ENCODE data around the gene CD2.

CD2 gene

DNA sequence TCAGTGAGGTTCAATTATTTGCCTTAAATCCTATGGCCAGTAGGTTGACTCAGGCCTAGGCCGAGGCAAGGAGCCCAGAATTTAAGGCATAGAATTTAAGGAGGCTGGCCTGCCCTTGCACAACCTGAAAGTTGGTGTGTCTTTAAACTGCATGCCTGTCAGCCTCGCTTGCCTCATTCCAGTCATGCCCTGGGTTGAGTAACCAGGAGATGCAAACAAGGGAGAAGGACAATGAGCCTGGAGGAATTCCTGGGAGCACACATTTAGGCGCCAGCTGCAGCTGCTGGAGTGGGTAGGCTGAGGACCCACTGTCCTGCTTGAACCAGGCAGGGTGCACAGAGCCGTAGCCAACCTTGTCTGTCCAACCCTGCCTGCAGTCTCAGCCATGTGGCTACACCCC is 11.7 kb downstream of the CD2 start:
- WGBS, 2 experiments, result 92% methylated on average over 4 of the region's 4 CpGs
- no peaks in the 10 kb centered on the region for H3K9me3 ChIP-seq (ENCODE audit: control insufficient read depth, low read length)
- no peak overlapping the region for H3K27ac ChIP-seq (ENCODE audit: insufficient read depth, low read depth, low read length, poor library complexity, severe bottlenecking)
- H3K36me3 ChIP-seq (ENCODE audit: control insufficient read depth, insufficient read depth, low read length), result no peaks in the 10 kb centered on the region
- no peaks in the 10 kb centered on the region for H3K27me3 ChIP-seq (ENCODE audit: control insufficient read depth, insufficient read depth, low read length, poor library complexity, severe bottlenecking)
- H3K4me1 ChIP-seq (ENCODE audit: control insufficient read depth, insufficient read depth, low read length), result peaks cover 5% of the 10 kb centered on the region
- H3K4me3 ChIP-seq (ENCODE audit: insufficient read depth, low read depth, low read length), result no peak overlapping the region

DNA sequence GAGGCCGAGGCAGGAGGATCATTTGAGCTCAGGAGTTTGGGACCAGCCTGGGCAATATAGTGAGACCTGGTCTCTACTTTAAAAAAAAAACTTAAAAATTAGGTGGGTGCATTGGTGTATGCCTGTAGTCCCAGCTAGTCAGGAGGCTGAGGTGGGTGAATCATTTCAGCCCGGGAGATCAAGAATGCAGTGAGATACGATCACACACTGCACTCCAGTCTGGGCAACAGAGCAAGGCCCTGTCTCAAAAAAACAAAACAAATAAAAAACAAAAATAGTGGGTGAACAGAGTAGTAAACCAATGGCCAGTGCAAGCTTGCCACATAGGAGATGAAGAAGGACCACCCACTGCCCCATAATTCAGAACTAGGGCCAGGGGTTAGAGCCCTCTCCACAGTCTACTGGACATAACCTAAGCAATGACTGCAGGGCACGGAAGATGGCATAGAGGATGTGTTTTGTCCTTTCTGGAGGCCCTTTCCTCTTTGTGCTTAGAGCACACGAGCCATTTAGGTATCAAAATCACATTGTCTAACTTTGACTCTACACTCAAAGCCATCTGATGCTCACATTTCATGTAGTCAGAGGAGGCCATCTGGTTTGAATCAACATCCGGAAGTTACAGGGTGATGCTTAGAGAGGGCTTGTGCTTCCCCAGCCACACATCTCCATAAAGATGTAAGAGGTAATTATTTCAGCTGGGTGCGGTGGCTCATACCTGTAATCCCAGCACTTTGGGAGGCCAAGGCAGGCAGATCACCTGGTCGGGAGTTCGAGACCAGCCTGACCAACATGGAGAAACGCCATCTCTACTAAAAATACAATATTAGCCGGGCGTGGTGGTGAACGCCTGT is 12.6 kb downstream of the CD2 start:
- no peaks in the 10 kb centered on the region for H3K36me3 ChIP-seq (ENCODE audit: control insufficient read depth, insufficient read depth, low read length)
- WGBS, 2 experiments, result 90 to 91% methylated on average over 13 of the region's 13 CpGs
- no peak overlapping the region for H3K4me3 ChIP-seq (ENCODE audit: insufficient read depth, low read depth, low read length)
- H3K27ac ChIP-seq (ENCODE audit: insufficient read depth, low read depth, low read length, poor library complexity, severe bottlenecking), result no peak overlapping the region
- H3K27me3 ChIP-seq (ENCODE audit: control insufficient read depth, insufficient read depth, low read length, poor library complexity, severe bottlenecking), result no peaks in the 10 kb centered on the region
- no peaks in the 10 kb centered on the region for H3K9me3 ChIP-seq (ENCODE audit: control insufficient read depth, low read length)
- peaks cover 5% of the 10 kb centered on the region for H3K4me1 ChIP-seq (ENCODE audit: control insufficient read depth, insufficient read depth, low read length)

DNA sequence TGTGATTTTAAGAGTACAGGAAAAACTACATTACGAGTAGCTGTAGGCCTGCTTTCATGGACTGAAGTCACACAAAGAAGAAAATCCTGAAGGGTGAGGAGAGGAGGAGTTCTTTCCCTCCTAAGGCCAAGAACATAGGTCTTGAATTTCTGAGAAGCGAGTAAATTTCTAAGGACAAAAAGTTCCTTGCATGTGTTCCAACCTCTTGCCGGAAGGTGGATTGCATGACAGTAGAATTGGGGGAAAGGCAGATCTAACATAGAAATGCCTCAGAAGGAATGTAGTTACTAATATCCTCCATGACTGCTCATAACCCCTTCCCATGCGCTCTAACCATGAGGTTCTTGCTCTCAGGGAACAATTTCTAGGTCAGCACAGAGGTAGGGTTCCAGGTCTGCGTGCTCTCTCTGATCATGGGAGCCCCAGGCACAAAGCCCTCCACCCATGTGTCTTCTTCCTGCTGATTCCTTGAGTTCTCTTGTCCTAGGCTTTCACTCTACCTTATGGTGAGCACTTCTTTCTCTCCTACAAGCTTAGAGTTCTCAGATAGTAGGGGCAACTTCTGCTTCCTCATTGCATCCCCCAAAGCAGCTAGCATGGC is 13.7 kb downstream of the CD2 start:
- no peaks in the 10 kb centered on the region for H3K36me3 ChIP-seq (ENCODE audit: control insufficient read depth, insufficient read depth, low read length)
- H3K9me3 ChIP-seq (ENCODE audit: control insufficient read depth, low read length), result no peaks in the 10 kb centered on the region
- no peaks in the 10 kb centered on the region for H3K27me3 ChIP-seq (ENCODE audit: control insufficient read depth, insufficient read depth, low read length, poor library complexity, severe bottlenecking)
- peaks cover 4% of the 10 kb centered on the region for H3K4me1 ChIP-seq (ENCODE audit: control insufficient read depth, insufficient read depth, low read length)
- H3K27ac ChIP-seq (ENCODE audit: insufficient read depth, low read depth, low read length, poor library complexity, severe bottlenecking), result no peak overlapping the region
- 94 to 96% methylated on average over 5 of the region's 5 CpGs for WGBS, 2 experiments
- no peak overlapping the region for H3K4me3 ChIP-seq (ENCODE audit: insufficient read depth, low read depth, low read length)

DNA sequence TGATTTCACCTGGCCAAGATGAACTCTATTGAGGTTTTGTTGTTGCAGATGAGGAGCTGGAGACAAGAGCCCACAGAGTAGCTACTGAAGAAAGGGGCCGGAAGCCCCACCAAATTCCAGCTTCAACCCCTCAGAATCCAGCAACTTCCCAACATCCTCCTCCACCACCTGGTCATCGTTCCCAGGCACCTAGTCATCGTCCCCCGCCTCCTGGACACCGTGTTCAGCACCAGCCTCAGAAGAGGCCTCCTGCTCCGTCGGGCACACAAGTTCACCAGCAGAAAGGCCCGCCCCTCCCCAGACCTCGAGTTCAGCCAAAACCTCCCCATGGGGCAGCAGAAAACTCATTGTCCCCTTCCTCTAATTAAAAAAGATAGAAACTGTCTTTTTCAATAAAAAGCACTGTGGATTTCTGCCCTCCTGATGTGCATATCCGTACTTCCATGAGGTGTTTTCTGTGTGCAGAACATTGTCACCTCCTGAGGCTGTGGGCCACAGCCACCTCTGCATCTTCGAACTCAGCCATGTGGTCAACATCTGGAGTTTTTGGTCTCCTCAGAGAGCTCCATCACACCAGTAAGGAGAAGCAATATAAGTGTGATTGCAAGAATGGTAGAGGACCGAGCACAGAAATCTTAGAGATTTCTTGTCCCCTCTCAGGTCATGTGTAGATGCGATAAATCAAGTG is 14.3 kb downstream of the CD2 start:
- no peak overlapping the region for H3K4me3 ChIP-seq (ENCODE audit: insufficient read depth, low read depth, low read length)
- 92 to 94% methylated on average over 13 of the region's 13 CpGs for WGBS, 2 experiments
- no peaks in the 10 kb centered on the region for H3K9me3 ChIP-seq (ENCODE audit: control insufficient read depth, low read length)
- no peaks in the 10 kb centered on the region for H3K27me3 ChIP-seq (ENCODE audit: control insufficient read depth, insufficient read depth, low read length, poor library complexity, severe bottlenecking)
- H3K36me3 ChIP-seq (ENCODE audit: control insufficient read depth, insufficient read depth, low read length), result no peaks in the 10 kb centered on the region
- H3K4me1 ChIP-seq (ENCODE audit: control insufficient read depth, insufficient read depth, low read length), result peaks cover 2% of the 10 kb centered on the region
- H3K27ac ChIP-seq (ENCODE audit: insufficient read depth, low read depth, low read length, poor library complexity, severe bottlenecking), result no peak overlapping the region

DNA sequence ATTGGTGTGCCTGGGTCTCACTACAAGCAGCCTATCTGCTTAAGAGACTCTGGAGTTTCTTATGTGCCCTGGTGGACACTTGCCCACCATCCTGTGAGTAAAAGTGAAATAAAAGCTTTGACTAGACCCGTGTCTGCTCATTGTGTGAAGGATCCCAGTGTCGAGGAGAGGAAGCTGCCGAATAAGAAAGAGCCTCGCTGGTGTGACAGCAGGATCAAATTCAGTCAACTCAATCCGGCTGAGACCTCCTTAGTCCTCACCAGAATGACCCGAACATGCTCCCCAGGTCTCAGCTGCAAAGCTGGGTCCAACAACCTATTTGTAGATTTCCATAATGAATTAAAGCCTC is 14.8 kb downstream of the CD2 start:
- Histone ChIP-seq H3K4me3 (ENCODE audit: insufficient read depth, low read depth, low read length) (no peak overlapping the region), H3K9me3 (ENCODE audit: control insufficient read depth, low read length) (no peaks in the 10 kb centered on the region), H3K27me3 (ENCODE audit: control insufficient read depth, insufficient read depth, low read length, poor library complexity, severe bottlenecking) (no peaks in the 10 kb centered on the region), H3K36me3 (ENCODE audit: control insufficient read depth, insufficient read depth, low read length) (no peaks in the 10 kb centered on the region), H3K27ac (ENCODE audit: insufficient read depth, low read depth, low read length, poor library complexity, severe bottlenecking) (no peak overlapping the region), H3K4me1 (ENCODE audit: control insufficient read depth, insufficient read depth, low read length) (no peaks in the 10 kb centered on the region)
- WGBS, 2 experiments, result 75 to 77% methylated on average over 6 of the region's 6 CpGs

DNA sequence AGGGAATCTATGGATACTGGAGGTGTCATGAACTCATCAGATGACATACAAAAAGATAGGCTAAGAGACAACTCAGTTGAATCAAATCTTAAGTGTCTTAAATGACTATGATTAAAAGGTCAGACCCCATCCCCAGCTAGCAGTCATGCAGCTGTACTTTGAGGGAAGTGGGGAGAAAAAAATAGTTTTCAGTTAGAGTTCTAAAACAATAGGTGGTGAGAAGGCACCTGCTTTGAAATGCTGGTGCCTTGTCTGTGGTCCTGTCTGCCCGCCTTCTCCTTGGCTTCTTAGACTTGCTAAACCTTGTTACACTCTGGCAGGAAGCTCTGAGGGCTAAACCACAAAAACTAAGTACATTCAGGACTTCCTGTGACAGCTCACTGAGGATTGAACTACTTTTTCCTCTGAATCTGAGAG is 15.3 kb downstream of the CD2 start:
- H3K27ac ChIP-seq (ENCODE audit: insufficient read depth, low read depth, low read length, poor library complexity, severe bottlenecking), result no peak overlapping the region
- no peaks in the 10 kb centered on the region for H3K9me3 ChIP-seq (ENCODE audit: control insufficient read depth, low read length)
- WGBS, 2 experiments, result 88 to 89% methylated on average over 1 of the region's 1 CpG
- no peaks in the 10 kb centered on the region for H3K4me1 ChIP-seq (ENCODE audit: control insufficient read depth, insufficient read depth, low read length)
- no peaks in the 10 kb centered on the region for H3K36me3 ChIP-seq (ENCODE audit: control insufficient read depth, insufficient read depth, low read length)
- no peaks in the 10 kb centered on the region for H3K27me3 ChIP-seq (ENCODE audit: control insufficient read depth, insufficient read depth, low read length, poor library complexity, severe bottlenecking)
- no peak overlapping the region for H3K4me3 ChIP-seq (ENCODE audit: insufficient read depth, low read depth, low read length)

DNA sequence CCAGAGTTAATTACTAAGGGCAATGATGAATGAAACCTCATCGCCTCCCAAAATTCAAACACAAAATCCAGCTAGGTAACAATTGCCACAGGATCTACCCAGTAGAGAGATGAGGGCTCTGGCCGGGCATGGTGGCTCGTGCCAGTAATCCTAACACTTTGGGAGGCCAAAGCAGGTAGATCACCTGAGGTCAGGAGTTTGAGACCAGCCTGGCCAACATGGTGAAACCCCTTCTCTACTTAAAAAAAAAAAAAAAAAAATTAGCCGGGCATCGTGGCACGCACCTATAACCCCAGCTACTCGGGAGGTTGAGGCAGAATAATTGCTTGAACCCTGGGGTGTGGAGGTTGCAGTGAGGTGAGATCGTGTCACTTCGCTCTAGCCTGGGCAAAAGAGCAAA is 15.8 kb downstream of the CD2 start:
- H3K27me3 ChIP-seq (ENCODE audit: control insufficient read depth, insufficient read depth, low read length, poor library complexity, severe bottlenecking), result no peaks in the 10 kb centered on the region
- H3K4me1 ChIP-seq (ENCODE audit: control insufficient read depth, insufficient read depth, low read length), result no peaks in the 10 kb centered on the region
- WGBS, 2 experiments, result 93 to 96% methylated on average over 9 of the region's 9 CpGs
- H3K4me3 ChIP-seq (ENCODE audit: insufficient read depth, low read depth, low read length), result no peak overlapping the region
- no peaks in the 10 kb centered on the region for H3K36me3 ChIP-seq (ENCODE audit: control insufficient read depth, insufficient read depth, low read length)
- H3K9me3 ChIP-seq (ENCODE audit: control insufficient read depth, low read length), result no peaks in the 10 kb centered on the region
- H3K27ac ChIP-seq (ENCODE audit: insufficient read depth, low read depth, low read length, poor library complexity, severe bottlenecking), result no peak overlapping the region

DNA sequence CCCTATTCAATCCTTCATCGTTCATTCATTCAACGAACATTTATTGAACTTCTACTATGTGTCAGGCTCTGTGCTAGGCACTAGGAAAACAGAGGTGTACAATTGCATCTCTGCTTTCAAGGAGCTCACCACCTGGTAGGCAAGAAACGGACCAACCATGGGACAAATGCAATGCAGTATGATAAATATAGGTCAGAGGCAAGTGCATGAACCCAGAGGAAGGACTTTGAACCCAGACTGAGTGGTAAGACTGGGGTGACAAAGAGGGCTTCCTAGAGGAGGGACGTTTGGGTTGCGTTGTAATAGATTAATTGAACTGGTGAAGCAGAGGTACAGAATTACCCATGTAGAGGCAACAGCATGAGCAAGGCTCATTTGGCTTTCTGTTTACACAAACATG is 16.4 kb downstream of the CD2 start:
- Histone ChIP-seq H3K27me3 (ENCODE audit: control insufficient read depth, insufficient read depth, low read length, poor library complexity, severe bottlenecking) (no peaks in the 10 kb centered on the region), H3K4me1 (ENCODE audit: control insufficient read depth, insufficient read depth, low read length) (no peaks in the 10 kb centered on the region), H3K36me3 (ENCODE audit: control insufficient read depth, insufficient read depth, low read length) (no peaks in the 10 kb centered on the region), H3K9me3 (ENCODE audit: control insufficient read depth, low read length) (no peaks in the 10 kb centered on the region), H3K4me3 (ENCODE audit: insufficient read depth, low read depth, low read length) (no peak overlapping the region), H3K27ac (ENCODE audit: insufficient read depth, low read depth, low read length, poor library complexity, severe bottlenecking) (no peak overlapping the region)
- WGBS, 2 experiments, result 90 to 96% methylated on average over 5 of the region's 5 CpGs

DNA sequence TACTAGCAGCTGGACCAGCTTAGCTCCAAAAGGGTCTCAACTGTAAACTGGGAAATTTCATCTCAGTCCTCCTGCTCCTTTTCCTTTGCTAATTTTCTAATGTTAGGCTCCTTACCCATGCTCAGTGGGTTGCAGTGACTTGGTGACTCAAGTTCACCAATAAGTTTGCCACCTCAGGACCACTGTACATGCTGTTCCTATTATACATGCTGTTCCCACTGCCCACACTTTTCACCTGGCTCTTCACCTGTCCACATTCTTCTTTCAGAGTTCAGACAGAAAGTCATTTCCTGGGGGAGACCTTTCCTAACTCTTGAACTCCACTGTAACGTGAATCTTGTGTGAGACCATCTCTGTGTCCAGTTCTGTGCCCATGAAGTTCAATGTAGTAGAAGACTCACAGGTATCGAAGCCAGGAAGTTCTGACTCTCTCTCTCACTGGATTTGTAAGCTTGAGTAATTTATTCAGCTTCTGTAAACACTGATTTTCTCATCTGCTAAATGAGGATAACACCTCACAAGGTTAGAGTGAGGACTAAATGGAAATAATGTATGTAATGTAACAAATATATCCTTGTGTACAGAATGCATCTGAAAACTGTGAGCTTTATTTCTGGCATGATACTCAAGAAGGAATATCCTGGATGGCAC is 17.9 kb downstream of the CD2 start:
- 93 to 100% methylated on average over 2 of the region's 2 CpGs for WGBS, 2 experiments
- no peaks in the 10 kb centered on the region for H3K36me3 ChIP-seq (ENCODE audit: control insufficient read depth, insufficient read depth, low read length)
- H3K4me3 ChIP-seq (ENCODE audit: insufficient read depth, low read depth, low read length), result no peak overlapping the region
- no peaks in the 10 kb centered on the region for H3K9me3 ChIP-seq (ENCODE audit: control insufficient read depth, low read length)
- no peaks in the 10 kb centered on the region for H3K4me1 ChIP-seq (ENCODE audit: control insufficient read depth, insufficient read depth, low read length)
- H3K27me3 ChIP-seq (ENCODE audit: control insufficient read depth, insufficient read depth, low read length, poor library complexity, severe bottlenecking), result no peaks in the 10 kb centered on the region
- no peak overlapping the region for H3K27ac ChIP-seq (ENCODE audit: insufficient read depth, low read depth, low read length, poor library complexity, severe bottlenecking)

DNA sequence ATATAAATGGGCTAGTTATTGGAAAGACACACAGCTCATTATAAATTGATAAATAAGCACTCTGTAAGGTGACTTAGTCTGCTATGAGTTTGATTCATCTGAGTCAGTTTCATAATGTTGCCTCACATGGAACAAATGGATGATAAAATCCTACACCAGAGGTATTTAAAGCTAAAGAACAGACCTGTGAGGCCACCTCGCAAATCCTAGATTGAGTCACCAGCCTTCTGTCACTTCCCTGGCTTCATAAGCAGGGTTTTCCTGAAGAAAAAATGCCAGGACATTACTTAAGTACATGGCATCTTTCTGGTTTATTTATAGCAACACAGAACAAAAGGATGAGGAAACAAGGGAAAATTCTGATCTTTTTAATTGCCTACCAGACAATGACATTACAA is 18.4 kb downstream of the CD2 start:
- Histone ChIP-seq H3K4me3 (ENCODE audit: insufficient read depth, low read depth, low read length) (no peak overlapping the region), H3K27me3 (ENCODE audit: control insufficient read depth, insufficient read depth, low read length, poor library complexity, severe bottlenecking) (no peaks in the 10 kb centered on the region), H3K27ac (ENCODE audit: insufficient read depth, low read depth, low read length, poor library complexity, severe bottlenecking) (no peak overlapping the region), H3K4me1 (ENCODE audit: control insufficient read depth, insufficient read depth, low read length) (no peaks in the 10 kb centered on the region), H3K36me3 (ENCODE audit: control insufficient read depth, insufficient read depth, low read length) (no peaks in the 10 kb centered on the region), H3K9me3 (ENCODE audit: control insufficient read depth, low read length) (no peaks in the 10 kb centered on the region)
- 94 to 98% methylated on average over 1 of the region's 1 CpG for WGBS, 2 experiments
